DND-41 (cell line): ENCODE measurements around the gene DNAH7.

Source experiments
- EZH2 ChIP-seq: IDR thresholded peaks from 3 replicates; pipeline ENCODE4 v1.6.1; 2012; ENCODE audit warnings: borderline replicate concordance, low read depth, mild to moderate bottlenecking, moderate library complexity, low read length, inconsistent platforms; ENCODE audit not compliant: severe bottlenecking
- TF ChIP-seq, protein P1 (sequence below): IDR thresholded peaks from 2 replicates; pipeline ENCODE4 v1.5.1; 2012; ENCODE audit warnings: borderline replicate concordance, low read length, moderate library complexity, mild to moderate bottlenecking; ENCODE audit not compliant: poor library complexity, severe bottlenecking; ENCODE audit errors: extremely low read depth

- TF ChIP-seq, protein P1, sequence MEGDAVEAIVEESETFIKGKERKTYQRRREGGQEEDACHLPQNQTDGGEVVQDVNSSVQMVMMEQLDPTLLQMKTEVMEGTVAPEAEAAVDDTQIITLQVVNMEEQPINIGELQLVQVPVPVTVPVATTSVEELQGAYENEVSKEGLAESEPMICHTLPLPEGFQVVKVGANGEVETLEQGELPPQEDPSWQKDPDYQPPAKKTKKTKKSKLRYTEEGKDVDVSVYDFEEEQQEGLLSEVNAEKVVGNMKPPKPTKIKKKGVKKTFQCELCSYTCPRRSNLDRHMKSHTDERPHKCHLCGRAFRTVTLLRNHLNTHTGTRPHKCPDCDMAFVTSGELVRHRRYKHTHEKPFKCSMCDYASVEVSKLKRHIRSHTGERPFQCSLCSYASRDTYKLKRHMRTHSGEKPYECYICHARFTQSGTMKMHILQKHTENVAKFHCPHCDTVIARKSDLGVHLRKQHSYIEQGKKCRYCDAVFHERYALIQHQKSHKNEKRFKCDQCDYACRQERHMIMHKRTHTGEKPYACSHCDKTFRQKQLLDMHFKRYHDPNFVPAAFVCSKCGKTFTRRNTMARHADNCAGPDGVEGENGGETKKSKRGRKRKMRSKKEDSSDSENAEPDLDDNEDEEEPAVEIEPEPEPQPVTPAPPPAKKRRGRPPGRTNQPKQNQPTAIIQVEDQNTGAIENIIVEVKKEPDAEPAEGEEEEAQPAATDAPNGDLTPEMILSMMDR: no peak
- no peak for TF ChIP-seq EZH2
These were observed 37.3 kb upstream of the DNAH7 start for GRCh38 chr2:196105951-196106350.
